ENCODE data around the gene GPR180.

The GPR180 gene

GRCh38 chr13:94601446-94602431 lies at the start of gene GPR180:
GPR180 (plus strand) TSS chr13:94601857; CDS start chr13:94601928, 71 bp downstream.
- peak; percentile 90 for DNase-seq (ENCODE audit: low read depth)

- no peak for DNase-seq (ENCODE audit: low read depth)
These were observed 49.6 kb upstream of the GPR180 start for GRCh38 chr13:94552095-94552494.

GRCh38 chr13:94553766-94554165 lies 47.9 kb upstream of the GPR180 start:
- no peak for DNase-seq (ENCODE audit: low read depth)

- DNase-seq (ENCODE audit: low read depth) = no peak
These were observed 45.6 kb upstream of the GPR180 start for GRCh38 chr13:94556041-94556440.

GRCh38 chr13:94556621-94557020 lies 45.0 kb upstream of the GPR180 start:
- no peak for DNase-seq (ENCODE audit: low read depth)

GRCh38 chr13:94557684-94558235 lies 43.9 kb upstream of the GPR180 start:
- DNase-seq (ENCODE audit: low read depth) = no peak

- no peak for DNase-seq (ENCODE audit: low read depth)
These were observed 42.9 kb upstream of the GPR180 start for GRCh38 chr13:94558716-94559115.

GRCh38 chr13:94559222-94559795 lies 42.3 kb upstream of the GPR180 start:
- DNase-seq (ENCODE audit: low read depth) = no peak

GRCh38 chr13:94560116-94560515 lies 41.5 kb upstream of the GPR180 start:
- DNase-seq (ENCODE audit: low read depth) = no peak

GRCh38 chr13:94561126-94561525 lies 40.5 kb upstream of the GPR180 start:
- no peak for DNase-seq (ENCODE audit: low read depth)

GRCh38 chr13:94567581-94567980 lies 34.1 kb upstream of the GPR180 start:
- no peak for DNase-seq (ENCODE audit: low read depth)

- DNase-seq (ENCODE audit: low read depth) = no peak
These were observed 33.2 kb upstream of the GPR180 start for GRCh38 chr13:94568443-94568842.

GRCh38 chr13:94569615-94570014 lies 32.0 kb upstream of the GPR180 start:
- no peak for DNase-seq (ENCODE audit: low read depth)

GRCh38 chr13:94579063-94579462 lies 22.6 kb upstream of the GPR180 start:
- DNase-seq (ENCODE audit: low read depth) = no peak

- no peak for DNase-seq (ENCODE audit: low read depth)
These were observed 17.7 kb upstream of the GPR180 start for GRCh38 chr13:94583926-94584325.

GRCh38 chr13:94585543-94586101 lies 16.0 kb upstream of the GPR180 start:
- DNase-seq (ENCODE audit: low read depth) = no peak

- no peak for DNase-seq (ENCODE audit: low read depth)
These were observed 15.3 kb upstream of the GPR180 start for GRCh38 chr13:94586371-94586770.

- DNase-seq (ENCODE audit: low read depth) = no peak
These were observed 13.1 kb upstream of the GPR180 start for GRCh38 chr13:94588541-94588940.

- DNase-seq (ENCODE audit: low read depth) = no peak
These were observed 10.9 kb upstream of the GPR180 start for GRCh38 chr13:94590744-94591143.

- DNase-seq (ENCODE audit: low read depth) = no peak
These were observed 6.4 kb upstream of the GPR180 start for GRCh38 chr13:94595001-94595949.

GRCh38 chr13:94595950-94596574 lies 5.6 kb upstream of the GPR180 start, which contains the start of gene TGDS:
TGDS (minus strand) TSS chr13:94596152; CDS start chr13:94596136, 16 bp downstream.
- peak; percentile 45 for DNase-seq (ENCODE audit: low read depth)
